Stomach (tissue), 9 donors: ENCODE data around the gene ST8SIA4. TPM values are rescaled to one million over a fixed set of nuclear protein-coding genes. Genes with fewer than 3 reads are reported as not detected.

ENCODE experiments used
- DNase-seq, 2 donors: peaks; one replicate each; pipeline versions ENCODE4 v3.0.0 to v3.0.0-alpha.2; 2013 to 2019
- H3K27ac ChIP-seq, 5 donors: fragments of 200-600 bp in 4 of 5; sonication (generic) in 4 of 5; one replicate each; pipeline ENCODE4 v1.5.1; 2013 to 2019; ENCODE audit warnings: mild to moderate bottlenecking in 1 of 5, moderate library complexity in 1 of 5
- H3K27me3 ChIP-seq, 3 donors: fragments of 200-600 bp; sonication (generic); one replicate each; pipeline ENCODE4 v1.5.1; 2017 to 2019; ENCODE audit warnings: mixed run types in 1 of 3
- H3K36me3 ChIP-seq, 4 donors: fragments of 200-600 bp; sonication (generic); 1 replicate in 3 of 4; 2 replicates in 1 of 4; pipeline ENCODE4 v1.5.1; 2016 to 2019
- H3K4me1 ChIP-seq, 4 donors: fragments of 200-600 bp; sonication (generic); one replicate each; pipeline ENCODE4 v1.5.1; 2016 to 2019
- H3K4me3 ChIP-seq, 4 donors: fragments of 200-600 bp; sonication (generic) in 3 of 4; one replicate each; pipeline ENCODE4 v1.5.1; 2016 to 2019; ENCODE audit warnings: mild to moderate bottlenecking in 1 of 4
- H3K9me3 ChIP-seq, 4 donors: fragments of 200-600 bp; sonication (generic); one replicate each; pipeline ENCODE4 v1.5.1; 2016 to 2019
- EP300 ChIP-seq: sonication (generic); formaldehyde crosslinking; IDR thresholded peaks from one replicate; pipeline ENCODE4 v1.6.1; 2017; ENCODE audit warnings: antibody characterized with exemption
- POLR2A ChIP-seq, 4 donors: fragments of 450-650 bp; IDR thresholded peaks; one replicate each; pipeline ENCODE4 v1.6.1; 2016; ENCODE audit warnings: antibody characterized with exemption in 4 of 4, control low read depth in 2 of 4, mild to moderate bottlenecking in 1 of 4, moderate library complexity in 1 of 4
- POLR2AphosphoS5 ChIP-seq, 3 donors: sonication (generic); formaldehyde crosslinking; IDR thresholded peaks; one replicate each; pipeline ENCODE4 v1.6.1; 2016; ENCODE audit warnings: antibody characterized with exemption in 3 of 3
- WGBS, 5 donors: extraction: QIAGEN DNeasy Blood & Tissue Kit in 3 of 5; methylation state at CpG; one replicate each; pipeline versions ENCODE4 v1.1.5 to v1.1.7; 2013 to 2018; 5-methylcytosine and 5-hydroxymethylcytosine counted together
- intact Hi-C: fragments of 100-400 bp; cut with DNase I; formaldehyde crosslinking; loops from one replicate; pipeline ENCODE4 v1.15.1; 2023; ENCODE audit warnings: low total_unique reads
- polyA plus RNA-seq, 3 donors: library from polyadenylated mRNA; stranded (reverse); fragments of 200-250 nt; gene quantifications; one replicate each; pipeline ENCODE4 v1.2.3, GENCODE V29; 2013
- total RNA-seq, 5 donors: library from RNA; depleted of rRNA; stranded (reverse); fragments of >200 nt; gene quantifications; one replicate each; pipeline versions ENCODE4 v1.1.0 to v1.2.3, GENCODE V29; 2014 to 2016
- TF ChIP-seq, protein P1 (sequence below), 7 experiments: fragments of 450-650 bp in 4 of 7; fragments of 200-600 bp in 3 of 7; sonication (generic) in 3 of 7; IDR thresholded peaks; one replicate each; pipeline ENCODE4 v1.5.1; 2016 to 2019; ENCODE audit warnings: antibody characterized with exemption in 7 of 7, control low read depth in 2 of 7, mild to moderate bottlenecking in 1 of 7
- donor health status: healthy with polysubstance abuse.
- donor health status: Bipolar disorder and iron deficiency.
- donor health status: healthy.

The ST8SIA4 gene
- total and polyA plus RNA-seq, 8 donors, result 0.29 to 7.7 (median 1.9) TPM

DNA sequence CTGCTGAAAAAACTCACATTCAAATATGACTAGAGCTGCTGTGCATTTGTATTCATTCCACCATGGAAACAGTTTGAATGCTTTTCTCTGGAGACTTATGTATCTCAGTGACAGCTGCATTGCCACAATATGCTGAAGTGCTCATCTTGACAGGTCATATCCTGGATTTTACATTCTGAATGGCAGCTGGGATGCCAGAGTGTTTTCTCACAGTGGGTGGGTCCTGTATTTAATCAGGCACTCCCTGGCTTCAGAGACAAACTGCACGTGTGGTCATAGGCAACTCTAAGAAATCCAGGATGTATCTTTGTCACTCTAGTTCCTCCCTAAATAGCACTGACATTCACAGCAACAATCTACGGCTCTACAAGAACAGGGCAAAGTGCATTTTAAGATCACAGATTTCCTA lies 75.6 kb downstream of the ST8SIA4 start:
- Histone ChIP-seq H3K4me3 (no peak overlapping the region), H3K9me3 (no peaks in the 10 kb centered on the region), H3K36me3 (no peaks in the 10 kb centered on the region), H3K27ac (peak overlapping the region in 2 of 5 donors; percentile 53 to 58), H3K27me3 (no peaks in the 10 kb centered on the region), H3K4me1 (peaks cover 6 to 10% (median 9%) of the 10 kb centered on the region in 4 donors)
- intact Hi-C loops, result no loop called here
- TF ChIP-seq EP300 (no peak), POLR2A (IDR thresholded peaks at IDR 0.05) (no peak), POLR2AphosphoS5 (IDR thresholded peaks at IDR 0.05) (no peak)
- TF ChIP-seq, protein P1, sequence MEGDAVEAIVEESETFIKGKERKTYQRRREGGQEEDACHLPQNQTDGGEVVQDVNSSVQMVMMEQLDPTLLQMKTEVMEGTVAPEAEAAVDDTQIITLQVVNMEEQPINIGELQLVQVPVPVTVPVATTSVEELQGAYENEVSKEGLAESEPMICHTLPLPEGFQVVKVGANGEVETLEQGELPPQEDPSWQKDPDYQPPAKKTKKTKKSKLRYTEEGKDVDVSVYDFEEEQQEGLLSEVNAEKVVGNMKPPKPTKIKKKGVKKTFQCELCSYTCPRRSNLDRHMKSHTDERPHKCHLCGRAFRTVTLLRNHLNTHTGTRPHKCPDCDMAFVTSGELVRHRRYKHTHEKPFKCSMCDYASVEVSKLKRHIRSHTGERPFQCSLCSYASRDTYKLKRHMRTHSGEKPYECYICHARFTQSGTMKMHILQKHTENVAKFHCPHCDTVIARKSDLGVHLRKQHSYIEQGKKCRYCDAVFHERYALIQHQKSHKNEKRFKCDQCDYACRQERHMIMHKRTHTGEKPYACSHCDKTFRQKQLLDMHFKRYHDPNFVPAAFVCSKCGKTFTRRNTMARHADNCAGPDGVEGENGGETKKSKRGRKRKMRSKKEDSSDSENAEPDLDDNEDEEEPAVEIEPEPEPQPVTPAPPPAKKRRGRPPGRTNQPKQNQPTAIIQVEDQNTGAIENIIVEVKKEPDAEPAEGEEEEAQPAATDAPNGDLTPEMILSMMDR (IDR thresholded peaks at IDR 0.05), result no peak
- DNase-seq, result peak in 1 of 2 donors; percentile 35
- 7 to 14% (median 12%) methylated on average over 2 of the region's 2 CpGs for WGBS, 5 donors

DNA sequence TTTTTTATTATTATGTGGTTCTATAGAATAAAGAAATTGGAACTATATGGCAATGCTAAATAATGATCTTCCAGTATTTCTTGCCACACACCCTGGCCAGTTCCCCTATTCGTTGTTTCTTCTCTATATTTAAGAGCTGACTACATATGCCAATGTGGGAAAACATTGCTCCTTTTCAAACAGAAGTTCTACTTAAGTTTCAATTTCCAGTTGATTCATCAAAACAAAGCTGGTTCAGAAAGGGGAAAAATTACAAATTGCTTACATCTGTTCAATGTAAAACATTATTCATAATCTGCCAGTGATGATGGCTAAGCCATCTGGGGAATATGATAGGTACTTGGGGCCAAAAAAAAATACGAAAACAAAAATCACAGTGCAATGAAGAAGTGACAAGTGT lies 76.9 kb downstream of the ST8SIA4 start:
- no peaks in the 10 kb centered on the region for H3K9me3 ChIP-seq
- H3K36me3 ChIP-seq, result no peaks in the 10 kb centered on the region
- DNase-seq, result peak in 1 of 2 donors; percentile 9
- no peak overlapping the region for H3K4me3 ChIP-seq
- WGBS, 5 donors, result 55 to 78% (median 70%) methylated on average over 2 of the region's 2 CpGs
- H3K4me1 ChIP-seq, result peaks cover 6 to 10% (median 9%) of the 10 kb centered on the region in 4 donors
- intact Hi-C loops, result no loop called here
- no peak overlapping the region for H3K27ac ChIP-seq
- TF ChIP-seq EP300 (no peak), POLR2AphosphoS5 (IDR thresholded peaks at IDR 0.05) (no peak), POLR2A (IDR thresholded peaks at IDR 0.05) (no peak)
- TF ChIP-seq, protein P1 (IDR thresholded peaks at IDR 0.05), result no peak
- no peaks in the 10 kb centered on the region for H3K27me3 ChIP-seq

DNA sequence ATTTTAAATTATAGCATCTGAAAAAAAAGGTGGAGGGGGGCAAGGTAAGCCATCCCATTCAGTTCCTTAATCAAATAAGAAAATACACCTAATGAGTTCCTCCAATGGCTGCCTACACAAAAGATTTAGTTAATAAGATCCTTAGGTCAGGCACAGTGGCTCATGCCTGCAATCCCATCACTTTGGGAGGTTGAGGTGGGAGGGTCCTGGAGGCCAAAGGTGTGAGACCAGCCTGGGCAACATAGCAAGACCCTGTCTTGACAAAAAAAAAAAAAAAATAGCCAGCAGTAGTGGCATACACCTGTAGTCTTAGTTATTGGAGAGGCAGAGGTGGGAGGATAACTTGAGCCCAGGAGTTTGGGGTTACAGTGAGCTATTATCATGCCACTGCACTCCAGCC lies 78.4 kb downstream of the ST8SIA4 start:
- intact Hi-C loops, result no loop called here
- Histone ChIP-seq H3K9me3 (no peaks in the 10 kb centered on the region), H3K4me3 (no peak overlapping the region), H3K27ac (no peak overlapping the region), H3K4me1 (peaks cover 6 to 10% (median 9%) of the 10 kb centered on the region in 4 donors), H3K36me3 (no peaks in the 10 kb centered on the region), H3K27me3 (no peaks in the 10 kb centered on the region)
- TF ChIP-seq POLR2A (IDR thresholded peaks at IDR 0.05), result no peak
- no peak for TF ChIP-seq POLR2AphosphoS5 (IDR thresholded peaks at IDR 0.05)
- TF ChIP-seq EP300, result no peak
- no peak for DNase-seq

DNA sequence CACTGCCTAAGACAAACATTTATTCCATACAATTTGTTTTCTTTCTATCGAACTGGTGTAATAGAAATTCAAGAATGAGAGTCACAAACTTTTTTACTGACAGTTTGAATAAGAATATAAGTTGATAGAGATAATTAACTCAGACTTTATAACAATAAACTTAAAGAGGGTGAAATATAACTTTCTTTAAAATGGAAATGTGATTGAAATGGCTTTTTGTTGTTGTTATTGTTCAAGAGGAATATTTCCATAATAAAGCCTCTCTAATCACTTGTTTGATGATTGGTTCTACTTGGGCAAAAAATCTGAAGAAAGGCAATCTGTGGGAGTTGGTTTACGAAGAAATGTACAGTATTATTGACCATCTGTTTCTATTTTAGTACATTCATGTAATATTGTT lies 79.3 kb downstream of the ST8SIA4 start:
- Histone ChIP-seq H3K27me3 (no peaks in the 10 kb centered on the region), H3K4me1 (peaks cover 6 to 10% (median 9%) of the 10 kb centered on the region in 4 donors), H3K9me3 (no peaks in the 10 kb centered on the region), H3K4me3 (no peak overlapping the region), H3K27ac (no peak overlapping the region), H3K36me3 (no peaks in the 10 kb centered on the region)
- WGBS, 5 donors, result 73 to 79% (median 74%) methylated on average over 2 of the region's 2 CpGs
- TF ChIP-seq, protein P1 (IDR thresholded peaks at IDR 0.05), result no peak
- TF ChIP-seq EP300 (no peak), POLR2AphosphoS5 (IDR thresholded peaks at IDR 0.05) (no peak), POLR2A (IDR thresholded peaks at IDR 0.05) (no peak)
- DNase-seq, result no peak
- intact Hi-C loops, result no loop called here

DNA sequence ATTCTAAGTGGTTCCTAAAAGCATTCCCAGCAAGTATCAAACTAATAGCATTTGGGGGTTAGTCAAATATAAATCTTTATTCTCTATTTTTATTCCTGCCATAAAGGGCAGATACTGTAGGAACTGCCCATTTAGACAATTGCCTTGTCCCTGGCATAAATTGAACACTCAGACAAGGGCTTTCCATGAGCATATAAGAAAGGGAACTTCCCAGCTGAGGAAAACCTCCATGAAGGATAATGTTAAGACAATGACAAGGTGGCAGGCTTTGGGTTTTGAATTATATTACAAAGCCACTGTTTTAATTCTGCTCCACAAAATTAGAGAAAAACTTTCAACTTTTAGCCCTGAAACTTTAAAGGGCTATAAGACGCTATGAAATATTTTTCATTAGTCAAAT lies 81.3 kb downstream of the ST8SIA4 start:
- Histone ChIP-seq H3K4me1 (no peaks in the 10 kb centered on the region), H3K9me3 (no peaks in the 10 kb centered on the region), H3K4me3 (no peak overlapping the region), H3K27me3 (no peaks in the 10 kb centered on the region), H3K27ac (no peak overlapping the region), H3K36me3 (no peaks in the 10 kb centered on the region)
- DNase-seq, result no peak
- TF ChIP-seq POLR2A (IDR thresholded peaks at IDR 0.05) (no peak), EP300 (no peak), POLR2AphosphoS5 (IDR thresholded peaks at IDR 0.05) (no peak)
- TF ChIP-seq, protein P1 (IDR thresholded peaks at IDR 0.05), result no peak
- intact Hi-C loops, result no loop called here
- WGBS, 5 donors, result 86 to 94% (median 93%) methylated on average over 1 of the region's 1 CpG
